ENCODE data around the gene CDK2AP2. TPM values are rescaled to one million over a fixed set of nuclear protein-coding genes. Genes with fewer than 3 reads are reported as not detected.

Gene CDK2AP2
- total RNA-seq, 1 donor from 2014 or later, result 35.7 TPM

DNA sequence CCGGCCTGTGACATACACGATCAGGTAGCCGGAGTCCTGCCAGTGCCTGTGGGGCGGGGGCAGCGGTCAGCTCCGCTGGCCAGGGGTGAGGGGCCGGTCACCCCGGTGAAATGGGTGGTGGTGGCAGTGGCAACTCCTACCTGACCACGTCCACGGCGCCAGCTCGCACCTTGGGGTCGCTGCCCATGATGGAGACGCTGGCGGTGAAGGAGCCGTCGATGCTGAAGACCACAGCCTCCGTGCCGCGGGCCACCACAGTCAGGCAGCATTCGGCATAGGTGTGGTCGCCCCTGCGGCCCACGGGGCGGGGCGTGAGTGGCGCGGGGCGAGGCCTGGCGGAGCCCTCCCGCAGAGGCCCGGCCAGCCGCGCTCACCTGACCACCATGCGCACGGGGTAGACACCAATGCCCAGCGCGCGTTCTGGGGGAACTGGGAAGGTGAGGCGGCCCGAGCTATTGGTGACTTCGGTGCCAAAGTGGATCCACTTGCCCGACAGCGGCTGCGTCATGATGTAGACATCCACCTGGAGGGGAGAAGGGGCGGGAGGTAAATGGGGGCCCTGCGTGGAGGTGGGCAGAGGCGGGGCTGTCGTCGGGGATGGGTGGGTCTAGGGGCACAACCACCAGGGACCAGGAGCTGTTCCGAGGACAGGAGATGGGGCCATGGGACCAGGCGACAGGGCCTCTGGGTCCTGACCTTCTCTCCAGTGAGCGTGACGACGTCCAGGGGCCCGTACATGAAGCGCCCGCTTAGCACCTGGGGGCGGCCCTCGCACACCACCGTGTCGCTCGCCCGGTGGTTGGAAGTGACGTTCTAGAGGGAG, 14.2 kb downstream of the CDK2AP2 start:
- Mint-ChIP-seq H3K4me1 (ENCODE audit: low read depth) (no peaks in the 10 kb centered on the region), H3K27me3 (no peaks in the 10 kb centered on the region), H3K27ac (no peak overlapping the region), H3K4me3 (ENCODE audit: low read depth) (no peak overlapping the region), H3K36me3 (ENCODE audit: insufficient read depth) (peaks cover 4% of the 10 kb centered on the region), H3K9me3 (ENCODE audit: low read depth) (no peaks in the 10 kb centered on the region)
- no peak for DNase-seq (ENCODE audit: low spot score, unreplicated experiment)
- TF ChIP-seq, protein P1, sequence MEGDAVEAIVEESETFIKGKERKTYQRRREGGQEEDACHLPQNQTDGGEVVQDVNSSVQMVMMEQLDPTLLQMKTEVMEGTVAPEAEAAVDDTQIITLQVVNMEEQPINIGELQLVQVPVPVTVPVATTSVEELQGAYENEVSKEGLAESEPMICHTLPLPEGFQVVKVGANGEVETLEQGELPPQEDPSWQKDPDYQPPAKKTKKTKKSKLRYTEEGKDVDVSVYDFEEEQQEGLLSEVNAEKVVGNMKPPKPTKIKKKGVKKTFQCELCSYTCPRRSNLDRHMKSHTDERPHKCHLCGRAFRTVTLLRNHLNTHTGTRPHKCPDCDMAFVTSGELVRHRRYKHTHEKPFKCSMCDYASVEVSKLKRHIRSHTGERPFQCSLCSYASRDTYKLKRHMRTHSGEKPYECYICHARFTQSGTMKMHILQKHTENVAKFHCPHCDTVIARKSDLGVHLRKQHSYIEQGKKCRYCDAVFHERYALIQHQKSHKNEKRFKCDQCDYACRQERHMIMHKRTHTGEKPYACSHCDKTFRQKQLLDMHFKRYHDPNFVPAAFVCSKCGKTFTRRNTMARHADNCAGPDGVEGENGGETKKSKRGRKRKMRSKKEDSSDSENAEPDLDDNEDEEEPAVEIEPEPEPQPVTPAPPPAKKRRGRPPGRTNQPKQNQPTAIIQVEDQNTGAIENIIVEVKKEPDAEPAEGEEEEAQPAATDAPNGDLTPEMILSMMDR (IDR thresholded peaks at IDR 0.05; ENCODE audit: unreplicated experiment), result no peak

GRCh38 chr11:67492801-67493547, 15.0 kb downstream of the CDK2AP2 start:
- no peak overlapping the region for H3K27ac Mint-ChIP-seq
- no peak for DNase-seq (ENCODE audit: low spot score, unreplicated experiment)
- H3K9me3 Mint-ChIP-seq (ENCODE audit: low read depth), result no peaks in the 10 kb centered on the region
- H3K36me3 Mint-ChIP-seq (ENCODE audit: insufficient read depth), result peaks cover 4% of the 10 kb centered on the region
- TF ChIP-seq, protein P1 (IDR thresholded peaks at IDR 0.05; ENCODE audit: unreplicated experiment), result no peak
- H3K4me1 Mint-ChIP-seq (ENCODE audit: low read depth), result no peaks in the 10 kb centered on the region
- no peaks in the 10 kb centered on the region for H3K27me3 Mint-ChIP-seq
- H3K4me3 Mint-ChIP-seq (ENCODE audit: low read depth), result no peak overlapping the region

- Mint-ChIP-seq H3K4me3 (ENCODE audit: low read depth) (no peak overlapping the region), H3K4me1 (ENCODE audit: low read depth) (no peaks in the 10 kb centered on the region), H3K27me3 (no peaks in the 10 kb centered on the region), H3K9me3 (ENCODE audit: low read depth) (no peaks in the 10 kb centered on the region), H3K36me3 (ENCODE audit: insufficient read depth) (peaks cover 8% of the 10 kb centered on the region), H3K27ac (no peak overlapping the region)
- TF ChIP-seq, protein P1 (IDR thresholded peaks at IDR 0.05; ENCODE audit: unreplicated experiment), result no peak
- DNase-seq (ENCODE audit: low spot score, unreplicated experiment), result no peak
Measured at GRCh38 chr11:67492069-67492727, 15.8 kb downstream of the CDK2AP2 start.

DNA sequence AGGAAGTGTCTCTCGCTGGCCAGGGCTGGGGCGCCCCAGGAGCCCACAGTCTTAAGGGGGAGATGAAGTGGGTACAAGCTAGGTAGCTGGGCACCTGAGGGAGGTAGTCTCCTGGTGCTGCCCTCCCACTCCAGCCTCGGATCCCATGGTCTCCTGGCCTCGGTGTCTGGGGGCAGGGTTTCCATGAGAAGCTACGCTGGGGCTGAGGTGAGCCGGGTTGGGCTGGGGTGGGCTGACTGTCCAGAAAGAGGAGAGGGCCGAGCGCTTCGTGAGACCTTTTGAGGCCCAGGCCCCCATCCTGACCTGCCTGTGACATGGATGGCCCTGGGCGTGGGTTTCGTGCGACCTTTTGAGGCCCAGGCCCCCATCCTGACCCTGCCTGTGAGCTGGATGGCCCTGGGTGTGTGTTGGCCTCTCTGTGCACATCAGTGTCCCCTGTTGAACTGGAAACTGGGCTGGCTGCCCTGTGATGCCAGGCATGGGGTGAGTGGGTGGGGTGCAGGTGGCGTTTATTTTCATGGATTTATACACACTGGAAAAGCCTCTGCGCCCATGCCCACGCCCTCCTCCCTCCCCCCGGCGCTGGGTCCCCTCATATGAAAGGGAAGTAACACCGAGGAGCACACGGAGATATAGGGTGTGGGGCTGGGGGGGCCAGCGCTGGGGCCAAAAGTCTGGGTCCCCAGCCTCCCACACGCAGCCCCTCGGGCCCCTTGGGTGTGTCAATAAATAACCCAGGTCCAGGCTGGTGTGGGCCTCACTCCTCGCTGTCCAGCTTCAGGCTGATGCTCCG, 16.5 kb downstream of the CDK2AP2 start:
- Mint-ChIP-seq H3K36me3 (ENCODE audit: insufficient read depth) (peaks cover 8% of the 10 kb centered on the region), H3K9me3 (ENCODE audit: low read depth) (no peaks in the 10 kb centered on the region), H3K4me1 (ENCODE audit: low read depth) (no peaks in the 10 kb centered on the region), H3K27ac (no peak overlapping the region), H3K27me3 (no peaks in the 10 kb centered on the region), H3K4me3 (ENCODE audit: low read depth) (no peak overlapping the region)
- TF ChIP-seq, protein P1 (IDR thresholded peaks at IDR 0.05; ENCODE audit: unreplicated experiment), result no peak
- no peak for DNase-seq (ENCODE audit: low spot score, unreplicated experiment)

DNA sequence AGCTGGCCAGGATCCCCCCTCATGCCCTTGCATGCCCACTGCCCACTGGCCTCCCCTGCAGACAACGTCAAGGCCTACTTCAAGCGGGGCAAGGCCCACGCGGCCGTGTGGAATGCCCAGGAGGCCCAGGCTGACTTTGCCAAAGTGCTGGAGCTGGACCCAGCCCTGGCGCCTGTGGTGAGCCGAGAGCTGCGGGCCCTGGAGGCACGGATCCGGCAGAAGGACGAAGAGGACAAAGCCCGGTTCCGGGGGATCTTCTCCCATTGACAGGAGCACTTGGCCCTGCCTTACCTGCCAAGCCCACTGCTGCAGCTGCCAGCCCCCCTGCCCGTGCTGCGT, 17.3 kb downstream of the CDK2AP2 start:
- TF ChIP-seq, protein P1 (IDR thresholded peaks at IDR 0.05; ENCODE audit: unreplicated experiment), result no peak
- Mint-ChIP-seq H3K9me3 (ENCODE audit: low read depth) (no peaks in the 10 kb centered on the region), H3K36me3 (ENCODE audit: insufficient read depth) (peaks cover 8% of the 10 kb centered on the region), H3K4me3 (ENCODE audit: low read depth) (no peak overlapping the region), H3K27me3 (no peaks in the 10 kb centered on the region), H3K27ac (no peak overlapping the region), H3K4me1 (ENCODE audit: low read depth) (no peaks in the 10 kb centered on the region)
- DNase-seq (ENCODE audit: low spot score, unreplicated experiment), result no peak

Data from progenitor cell of endocrine pancreas (in vitro differentiated cells).